H9 (cell line): Measurements from ENCODE around the gene MGP. TPM values are rescaled to one million over a fixed set of nuclear protein-coding genes. Genes with fewer than 3 reads are reported as not detected.

ENCODE experiments used
- DNase-seq: peaks from one replicate; pipeline ENCODE4 v3.0.0-alpha.2; 2017
- H2AFZ ChIP-seq: one replicate; pipeline ENCODE4 v1.6.1; 2013; ENCODE audit warnings: mild to moderate bottlenecking, low read length, control low read depth, moderate library complexity
- H2AK5ac ChIP-seq: 2 replicates; pipeline ENCODE4 v1.6.1; 2013; ENCODE audit warnings: low read length, control low read depth, mixed read lengths; ENCODE audit not compliant: insufficient read length
- H2BK120ac ChIP-seq: one replicate; pipeline ENCODE4 v1.6.1; 2013; ENCODE audit warnings: low read depth, mild to moderate bottlenecking, low read length, control low read depth, inconsistent platforms; ENCODE audit not compliant: poor library complexity, severe bottlenecking
- H2BK12ac ChIP-seq: 2 replicates; pipeline ENCODE4 v1.6.1; 2013; ENCODE audit warnings: low read length, control low read depth, mixed read lengths, low read depth; ENCODE audit not compliant: insufficient read length
- H2BK15ac ChIP-seq: 2 replicates; pipeline ENCODE4 v1.6.1; 2013; ENCODE audit warnings: low read depth, low read length, control low read depth
- H2BK20ac ChIP-seq: one replicate; pipeline ENCODE4 v1.6.1; 2013; ENCODE audit warnings: low read depth, mild to moderate bottlenecking, low read length, control low read depth, inconsistent platforms; ENCODE audit not compliant: poor library complexity, severe bottlenecking
- H2BK5ac ChIP-seq: 2 replicates; pipeline ENCODE4 v1.6.1; 2013; ENCODE audit warnings: low read length, control low read depth, mixed read lengths; ENCODE audit not compliant: insufficient read length
- H3K14ac ChIP-seq: 2 replicates; pipeline ENCODE4 v1.6.1; 2013; ENCODE audit warnings: low read length, control low read depth; ENCODE audit not compliant: insufficient read depth
- H3K18ac ChIP-seq: 2 replicates; pipeline ENCODE4 v1.6.1; 2013; ENCODE audit warnings: low read depth, mild to moderate bottlenecking, mixed read lengths, low read length, control low read depth; ENCODE audit not compliant: insufficient read length
- H3K23ac ChIP-seq: 2 replicates; pipeline ENCODE4 v1.6.1; 2013; ENCODE audit warnings: low read length, control low read depth, mixed read lengths, low read depth; ENCODE audit not compliant: insufficient read length
- H3K23me2 ChIP-seq: 2 replicates; pipeline ENCODE4 v1.6.1; 2013; ENCODE audit warnings: low read depth, mild to moderate bottlenecking, mixed read lengths, low read length, control low read depth; ENCODE audit not compliant: insufficient read length, poor library complexity, severe bottlenecking
- H3K27ac ChIP-seq: 2 replicates; pipeline ENCODE4 v1.5.1; 2013; ENCODE audit warnings: low read length, control low read depth, mixed read lengths, low read depth; ENCODE audit not compliant: insufficient read length
- H3K27me3 ChIP-seq: 2 replicates; pipeline ENCODE4 v1.6.1; 2013; ENCODE audit warnings: low read length, control low read depth, inconsistent platforms; ENCODE audit not compliant: insufficient read depth
- H3K4ac ChIP-seq: 2 replicates; pipeline ENCODE4 v1.6.1; 2013; ENCODE audit warnings: low read depth, mild to moderate bottlenecking, control low read depth, inconsistent platforms, low read length, moderate library complexity
- H3K4me1 ChIP-seq: 2 replicates; pipeline ENCODE4 v1.6.1; 2013; ENCODE audit warnings: low read length, control low read depth, inconsistent platforms; ENCODE audit not compliant: insufficient read depth
- H3K4me2 ChIP-seq: 2 replicates; pipeline ENCODE4 v1.6.1; 2013; ENCODE audit warnings: low read length, control low read depth, mixed read lengths; ENCODE audit not compliant: insufficient read length, insufficient read depth
- H3K56ac ChIP-seq: 2 replicates; pipeline ENCODE4 v1.6.1; 2013; ENCODE audit warnings: low read depth, mild to moderate bottlenecking, mixed read lengths, low read length, control low read depth; ENCODE audit not compliant: insufficient read length
- H3K79me1 ChIP-seq: 2 replicates; pipeline ENCODE4 v1.6.1; 2013; ENCODE audit warnings: low read depth, mild to moderate bottlenecking, moderate library complexity, low read length, control low read depth, inconsistent platforms; ENCODE audit not compliant: insufficient read depth, poor library complexity, severe bottlenecking
- H3K79me2 ChIP-seq: 2 replicates; pipeline ENCODE4 v1.6.1; 2013; ENCODE audit warnings: low read length, control low read depth, inconsistent platforms; ENCODE audit not compliant: insufficient read depth
- H3K9ac ChIP-seq: 2 replicates; pipeline ENCODE4 v1.6.1; 2013; ENCODE audit warnings: low read length, control low read depth, mixed read lengths; ENCODE audit not compliant: insufficient read length; ENCODE audit errors: extremely low read depth
- H3K9me3 ChIP-seq: one replicate; pipeline ENCODE4 v1.6.1; 2013; ENCODE audit warnings: low read depth, low read length, inconsistent platforms; ENCODE audit not compliant: control insufficient read depth
- H3T11ph ChIP-seq: one replicate; pipeline ENCODE4 v1.6.1; 2013; ENCODE audit warnings: mild to moderate bottlenecking, low read length, control low read depth, inconsistent platforms
- H4K20me1 ChIP-seq: one replicate; pipeline ENCODE4 v1.6.1; 2013; ENCODE audit not compliant: control insufficient read depth, insufficient read length, insufficient read depth
- H4K5ac ChIP-seq: 2 replicates; pipeline ENCODE4 v1.6.1; 2013; ENCODE audit warnings: low read depth, mild to moderate bottlenecking, mixed read lengths, low read length, control low read depth; ENCODE audit not compliant: insufficient read length
- H4K8ac ChIP-seq: replicated peaks from 2 replicates; pipeline ENCODE4 v1.6.1; 2013; ENCODE audit warnings: low read length, control low read depth, mixed read lengths, low read depth; ENCODE audit not compliant: insufficient read length
- H4K91ac ChIP-seq: 2 replicates; pipeline ENCODE4 v1.6.1; 2013; ENCODE audit warnings: low read depth, mild to moderate bottlenecking, moderate library complexity, mixed read lengths, low read length, control low read depth; ENCODE audit not compliant: insufficient read length
- H3K27ac Mint-ChIP-seq, 3 experiments: 2 replicates in 2 of 3; 3 replicates in 1 of 3; pipeline ENCODE4 v1.8.0; 2020 to 2021; ENCODE audit warnings: mixed read lengths in 3 of 3, mild to moderate bottlenecking in 1 of 3, moderate library complexity in 1 of 3
- H3K27me3 Mint-ChIP-seq: 2 replicates; pipeline ENCODE4 v1.8.0; 2021; ENCODE audit warnings: low read depth, mild to moderate bottlenecking, moderate library complexity, mixed read lengths
- H3K36me3 Mint-ChIP-seq, 3 experiments: 2 replicates in 2 of 3; 3 replicates in 1 of 3; pipeline ENCODE4 v1.8.0; 2020 to 2021; ENCODE audit warnings: low read depth in 3 of 3, mixed read lengths in 3 of 3; ENCODE audit not compliant: insufficient read depth in 1 of 3
- H3K4me1 Mint-ChIP-seq, 2 experiments: 2 replicates each; pipeline ENCODE4 v1.8.0; 2020; ENCODE audit warnings: mixed read lengths in 2 of 2
- H3K4me3 Mint-ChIP-seq, 2 experiments: 2 replicates in 1 of 2; 3 replicates in 1 of 2; pipeline ENCODE4 v1.8.0; 2020 to 2021; ENCODE audit warnings: mild to moderate bottlenecking in 2 of 2, mixed read lengths in 2 of 2, moderate library complexity in 1 of 2
- H3K9me3 Mint-ChIP-seq, 2 experiments: 2 replicates in 1 of 2; 3 replicates in 1 of 2; pipeline ENCODE4 v1.8.0; 2020; ENCODE audit warnings: mild to moderate bottlenecking in 2 of 2, mixed read lengths in 2 of 2, moderate library complexity in 1 of 2
- CTCF ChIP-seq: fragments of 200-600 bp; sonication (generic); conservative IDR thresholded peaks from 3 replicates; pipeline ENCODE4 v1.8.0; 2021; ENCODE audit warnings: antibody characterized with exemption, mild to moderate bottlenecking
- WGBS: extraction: QIAGEN DNeasy Blood & Tissue Kit; methylation state at CpG from one replicate; pipeline ENCODE4 v1.1.7; 2013; ENCODE audit warnings: missing lambda C conversion rate, low lambda C conversion rate, mixed read lengths; ENCODE audit not compliant: insufficient read length; ENCODE audit errors: extremely low coverage; 5-methylcytosine and 5-hydroxymethylcytosine counted together
- total RNA-seq: library from RNA; stranded (reverse); gene quantifications from 2 replicates; pipeline ENCODE4 v1.2.1, GENCODE V29; 2021

The MGP gene
- total RNA-seq, 1 experiment from 2014 or later: not detected

DNA sequence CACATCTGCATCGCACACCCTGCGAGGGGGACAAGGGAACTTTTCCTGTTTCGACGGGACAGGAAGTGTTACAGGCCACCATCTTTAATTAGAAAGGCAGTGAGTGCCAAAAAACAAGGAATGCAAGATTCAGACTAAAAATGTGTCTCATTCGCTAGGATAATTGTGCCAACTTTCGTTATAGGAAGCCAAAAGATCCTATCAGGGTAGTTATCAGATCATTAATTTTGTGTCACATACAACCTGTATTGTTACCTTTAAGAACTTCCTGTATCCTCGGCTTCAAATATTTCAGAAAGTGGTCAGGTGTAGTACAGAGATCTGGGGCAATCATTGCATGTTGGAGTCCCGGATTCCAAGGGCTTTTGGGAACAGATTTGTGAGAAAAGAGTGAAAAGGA, 19.2 kb upstream of the MGP start:
- Histone ChIP-seq H3K79me2 (no peaks in the 10 kb centered on the region), H3K18ac (no peak overlapping the region), H2BK120ac (no peak overlapping the region), H3K79me1 (no peaks in the 10 kb centered on the region), H2BK12ac (no peak overlapping the region), H3K4me1 (no peaks in the 10 kb centered on the region), H3K27ac (no peak overlapping the region), H4K91ac (no peak overlapping the region), H3K4ac (no peak overlapping the region), H4K20me1 (no peaks in the 10 kb centered on the region), H3K23me2 (no peaks in the 10 kb centered on the region), H2AK5ac (no peak overlapping the region), H2AFZ (no peak overlapping the region), H3K9me3 (no peaks in the 10 kb centered on the region), H2BK20ac (no peak overlapping the region), H3K4me2 (no peak overlapping the region), H3K9ac (no peak overlapping the region), H4K8ac (no peak overlapping the region), H3K56ac (no peak overlapping the region), H2BK15ac (no peak overlapping the region), H3K14ac (no peak overlapping the region; the same call in 1 of the 2 replicates), H4K5ac (no peak overlapping the region), H3T11ph (no peak overlapping the region), H3K23ac (no peak overlapping the region), H2BK5ac (no peak overlapping the region), H3K27me3 (no peaks in the 10 kb centered on the region)
- Mint-ChIP-seq H3K27me3 (no peaks in the 10 kb centered on the region), H3K27ac (peak overlapping the region in 1 of 3 experiments; percentile 36; a peak in 1 of 7 replicates), H3K9me3 (no peaks in the 10 kb centered on the region), H3K36me3 (no peaks in the 10 kb centered on the region), H3K4me3 (no peak overlapping the region), H3K4me1 (peaks cover 0 to 4% of the 10 kb centered on the region in 2 experiments; a peak in 2 of 4 replicates)
- no peak for DNase-seq
- no CpG with 5 or more reads among the region's 8 CpGs for WGBS
- no peak for TF ChIP-seq CTCF
